ENCODE measurements around the gene SLIT3. TPM values are rescaled to one million over a fixed set of nuclear protein-coding genes. Genes with fewer than 3 reads are reported as not detected.

The SLIT3 gene
- total RNA-seq, 6 experiments from 2014 or later, result 0.31 to 1.2 (median 0.65) TPM

GRCh38 chr5:168870910-168871309 is 430.0 kb downstream of the SLIT3 start:
- no peak for DNase-seq
- Histone ChIP-seq H3K27me3 (no peaks in the 10 kb centered on the region), H3K4me1 (no peaks in the 10 kb centered on the region), H3K36me3 (no peaks in the 10 kb centered on the region), H3K9me3 (no peaks in the 10 kb centered on the region), H3K4me3 (no peak overlapping the region), H3K27ac (no peak overlapping the region)
- intact Hi-C loops (cut with DNase I), result no loop called here
- no peak for ATAC-seq
- TF ChIP-seq POLR2A (IDR thresholded peaks at IDR 0.05), result no peak
- TF ChIP-seq CTCF (IDR thresholded peaks at IDR 0.05), result no peak
- 29% methylated on average over 5 of the region's 9 CpGs for WGBS (ENCODE audit: insufficient coverage, low coverage, low lambda C conversion rate, missing lambda C conversion rate)

GRCh38 chr5:168869615-168870227 is 431.2 kb downstream of the SLIT3 start:
- no peaks in the 10 kb centered on the region for H3K36me3 ChIP-seq
- ATAC-seq (no peak), DNase-seq (no peak)
- TF ChIP-seq CTCF (IDR thresholded peaks at IDR 0.05), result no peak
- TF ChIP-seq POLR2A (IDR thresholded peaks at IDR 0.05), result no peak
- H3K27ac ChIP-seq, result no peak overlapping the region
- 82% methylated on average over 10 of the region's 12 CpGs for whole genome bisulfite sequencing (ENCODE audit: insufficient coverage, low coverage, low lambda C conversion rate, missing lambda C conversion rate)
- H3K4me1 ChIP-seq, result no peaks in the 10 kb centered on the region
- H3K9me3 ChIP-seq, result no peaks in the 10 kb centered on the region
- intact Hi-C loops (cut with DNase I), result no loop called here
- no peaks in the 10 kb centered on the region for H3K27me3 ChIP-seq
- H3K4me3 ChIP-seq, result no peak overlapping the region

DNA sequence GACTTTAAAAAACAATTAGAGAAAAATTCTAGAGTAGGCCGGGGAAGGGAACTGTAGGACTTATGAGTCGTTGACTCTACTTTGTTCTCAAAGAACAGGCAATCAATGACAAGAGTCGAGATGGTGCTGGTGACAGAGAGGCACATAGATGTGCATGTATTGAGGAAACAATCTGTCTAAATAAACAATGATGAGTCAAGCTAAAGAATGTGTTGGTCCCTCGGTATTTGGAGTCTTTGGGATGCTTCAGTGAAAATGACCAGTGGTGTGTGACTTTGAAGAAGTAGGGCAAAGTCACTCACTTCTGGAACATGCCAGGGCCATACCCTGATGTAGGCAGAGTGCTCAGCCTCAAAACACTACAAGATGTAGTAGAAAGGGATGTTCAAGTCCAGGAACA is 433.7 kb downstream of the SLIT3 start:
- no peak overlapping the region for H3K4me3 ChIP-seq
- TF ChIP-seq CTCF (IDR thresholded peaks at IDR 0.05) (no peak), POLR2A (IDR thresholded peaks at IDR 0.05) (no peak)
- no peaks in the 10 kb centered on the region for H3K36me3 ChIP-seq
- no peak for DNase-seq
- no peak for ATAC-seq
- H3K27me3 ChIP-seq, result no peaks in the 10 kb centered on the region
- 79% methylated on average over 4 of the region's 4 CpGs for WGBS (ENCODE audit: insufficient coverage, low coverage, low lambda C conversion rate, missing lambda C conversion rate)
- no peaks in the 10 kb centered on the region for H3K4me1 ChIP-seq
- H3K9me3 ChIP-seq, result no peaks in the 10 kb centered on the region
- H3K27ac ChIP-seq, result no peak overlapping the region
- intact Hi-C loops (cut with DNase I), result no loop called here

DNA sequence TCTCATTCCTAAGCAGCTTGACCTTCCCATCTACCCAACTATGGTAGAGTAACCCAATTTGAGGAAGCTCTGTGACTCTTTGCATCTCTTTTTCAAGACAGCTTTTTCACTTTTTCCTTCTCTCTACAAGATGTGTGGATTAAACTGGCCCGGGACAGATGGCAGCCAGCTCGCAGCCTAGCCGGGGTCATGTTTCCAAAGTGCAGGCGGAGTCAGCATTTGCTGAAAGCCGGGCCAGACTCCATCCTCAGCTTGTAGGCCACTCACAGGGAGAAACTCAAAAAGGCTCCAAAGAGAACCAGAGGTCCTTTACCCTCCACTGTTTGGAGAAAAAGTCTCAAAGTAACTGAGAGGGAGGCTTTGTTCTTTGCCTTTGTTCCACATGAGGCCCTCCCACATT is 435.0 kb downstream of the SLIT3 start:
- Histone ChIP-seq H3K9me3 (no peaks in the 10 kb centered on the region), H3K4me1 (no peaks in the 10 kb centered on the region), H3K27ac (no peak overlapping the region), H3K4me3 (no peak overlapping the region), H3K36me3 (no peaks in the 10 kb centered on the region), H3K27me3 (no peaks in the 10 kb centered on the region)
- intact Hi-C loops (cut with DNase I), result no loop called here
- TF ChIP-seq CTCF (IDR thresholded peaks at IDR 0.05) (no peak), POLR2A (IDR thresholded peaks at IDR 0.05) (no peak)
- ATAC-seq (no peak), DNase-seq (no peak)
- 34% methylated on average over 5 of the region's 5 CpGs for WGBS (ENCODE audit: insufficient coverage, low coverage, low lambda C conversion rate, missing lambda C conversion rate)

DNA sequence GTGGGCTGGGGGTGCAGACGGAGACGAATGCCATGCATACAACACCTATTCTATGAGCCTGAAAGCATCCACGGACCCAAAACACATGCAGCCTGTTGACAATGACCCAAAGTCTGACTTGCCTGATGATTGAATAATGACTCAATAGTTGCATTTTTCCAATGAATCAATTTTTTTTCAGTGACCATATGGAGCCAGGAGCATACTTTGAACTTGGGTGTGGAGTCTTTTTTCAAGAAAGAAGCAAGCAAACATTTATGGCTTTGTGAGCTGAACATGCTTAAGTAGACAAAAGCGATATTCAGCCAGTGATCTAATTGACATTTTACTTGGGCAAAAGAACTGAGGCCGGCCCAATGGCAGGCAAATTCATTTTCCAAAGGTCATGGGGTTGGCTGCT is 437.9 kb downstream of the SLIT3 start:
- intact Hi-C loops (cut with DNase I), result no loop called here
- H3K36me3 ChIP-seq, result no peaks in the 10 kb centered on the region
- H3K9me3 ChIP-seq, result no peaks in the 10 kb centered on the region
- no peak overlapping the region for H3K27ac ChIP-seq
- H3K4me1 ChIP-seq, result no peaks in the 10 kb centered on the region
- no peak overlapping the region for H3K4me3 ChIP-seq
- no peaks in the 10 kb centered on the region for H3K27me3 ChIP-seq
- WGBS (ENCODE audit: insufficient coverage, low coverage, low lambda C conversion rate, missing lambda C conversion rate), result 76% methylated on average over 3 of the region's 5 CpGs
- TF ChIP-seq CTCF (IDR thresholded peaks at IDR 0.05), result no peak
- no peak for TF ChIP-seq POLR2A (IDR thresholded peaks at IDR 0.05)
- no peak for ATAC-seq
- DNase-seq, result no peak

Data from right lobe of liver (tissue), 6 donors.